Neuronal stem cell (in vitro differentiated cells): ENCODE measurements around the gene IL1RN.

Source experiments
- DNase-seq: peaks from one replicate; pipeline ENCODE4 v3.0.0-alpha.2; 2013; ENCODE audit warnings: low spot score
- H2AFZ ChIP-seq: one replicate; pipeline ENCODE4 v1.6.1; 2013; ENCODE audit warnings: mild to moderate bottlenecking, low read length, inconsistent platforms
- H2AK5ac ChIP-seq: 2 replicates; pipeline ENCODE4 v1.6.1; 2013; ENCODE audit warnings: low read depth, mild to moderate bottlenecking, inconsistent platforms, low read length, moderate library complexity, mixed read lengths
- H2BK120ac ChIP-seq: 2 replicates; pipeline ENCODE4 v1.6.1; 2013; ENCODE audit warnings: low read depth, mild to moderate bottlenecking, inconsistent platforms, low read length, moderate library complexity, mixed read lengths
- H2BK12ac ChIP-seq: one replicate; pipeline ENCODE4 v1.6.1; 2013; ENCODE audit warnings: low read length, inconsistent platforms
- H2BK15ac ChIP-seq: 2 replicates; pipeline ENCODE4 v1.6.1; 2013; ENCODE audit warnings: mild to moderate bottlenecking, low read length, inconsistent platforms, mixed read lengths
- H2BK5ac ChIP-seq: one replicate; pipeline ENCODE4 v1.6.1; 2013; ENCODE audit warnings: inconsistent platforms, mild to moderate bottlenecking, low read length, moderate library complexity
- H3K14ac ChIP-seq: one replicate; pipeline ENCODE4 v1.6.1; 2013; ENCODE audit warnings: low read length, inconsistent platforms
- H3K18ac ChIP-seq: 2 replicates; pipeline ENCODE4 v1.6.1; 2013; ENCODE audit warnings: low read length, inconsistent platforms
- H3K23ac ChIP-seq: 2 replicates; pipeline ENCODE4 v1.6.1; 2013; ENCODE audit warnings: low read depth, mild to moderate bottlenecking, mixed read lengths, low read length, inconsistent platforms; ENCODE audit not compliant: poor library complexity
- H3K27ac ChIP-seq: replicated peaks from 3 replicates; pipeline ENCODE4 v1.5.1; 2013; ENCODE audit warnings: low read length, inconsistent platforms
- H3K27me3 ChIP-seq, 3 experiments: 2 replicates each; pipeline ENCODE4 v1.6.1; 2013; ENCODE audit warnings: low read length in 3 of 3, mild to moderate bottlenecking in 2 of 3, inconsistent platforms in 1 of 3, low read depth in 1 of 3, mixed read lengths in 1 of 3, moderate library complexity in 1 of 3; ENCODE audit not compliant: control insufficient read depth in 3 of 3, insufficient read depth in 3 of 3
- H3K36me3 ChIP-seq, 2 donors: replicated peaks in 1 of 2; 2 replicates each; pipeline ENCODE4 v1.6.1; 2013; ENCODE audit warnings: low read length in 2 of 2; ENCODE audit not compliant: control insufficient read depth in 2 of 2, insufficient read depth in 2 of 2
- H3K4ac ChIP-seq: 2 replicates; pipeline ENCODE4 v1.6.1; 2013; ENCODE audit warnings: inconsistent platforms, mild to moderate bottlenecking, low read length, moderate library complexity
- H3K4me1 ChIP-seq, 2 donors: 1 replicate in 1 of 2; 2 replicates in 1 of 2; pipeline ENCODE4 v1.6.1; 2013; ENCODE audit warnings: low read length in 2 of 2, low read depth in 1 of 2; ENCODE audit not compliant: control insufficient read depth in 2 of 2, insufficient read depth in 1 of 2
- H3K4me2 ChIP-seq: one replicate; pipeline ENCODE4 v1.6.1; 2013; ENCODE audit warnings: mild to moderate bottlenecking, low read length, inconsistent platforms; ENCODE audit not compliant: insufficient read depth, poor library complexity, severe bottlenecking
- H3K4me3 ChIP-seq, 2 donors: 2 replicates each; pipeline ENCODE4 v1.5.1; 2013; ENCODE audit warnings: low read length in 2 of 2, mild to moderate bottlenecking in 2 of 2, inconsistent platforms in 1 of 2, moderate library complexity in 1 of 2
- H3K79me1 ChIP-seq: one replicate; pipeline ENCODE4 v1.6.1; 2013; ENCODE audit warnings: low read depth, mild to moderate bottlenecking, inconsistent platforms, low read length, moderate library complexity
- H3K9ac ChIP-seq: one replicate; pipeline ENCODE4 v1.6.1; 2013; ENCODE audit warnings: mild to moderate bottlenecking, low read depth, low read length, inconsistent platforms; ENCODE audit not compliant: poor library complexity
- H3K9me3 ChIP-seq, 2 donors: replicated peaks in 1 of 2; 2 replicates each; pipeline versions ENCODE3 to v1.6.1; 2013; ENCODE audit warnings: low read length in 2 of 2, mild to moderate bottlenecking in 2 of 2, inconsistent platforms in 1 of 2, low read depth in 1 of 2, mixed read lengths in 1 of 2, moderate library complexity in 1 of 2; ENCODE audit not compliant: control insufficient read depth in 2 of 2, insufficient read depth in 1 of 2
- H4K8ac ChIP-seq: one replicate; pipeline ENCODE4 v1.6.1; 2013; ENCODE audit warnings: low read depth, mild to moderate bottlenecking, inconsistent platforms, low read length, moderate library complexity
- H4K91ac ChIP-seq: one replicate; pipeline ENCODE4 v1.6.1; 2013; ENCODE audit warnings: low read length, low read depth, mild to moderate bottlenecking, inconsistent platforms; ENCODE audit not compliant: poor library complexity
- WGBS, 2 donors: extraction: QIAGEN DNeasy Blood & Tissue Kit; methylation state at CpG; one replicate each; pipeline ENCODE4 v1.1.7; 2013; ENCODE audit warnings: missing lambda C conversion rate in 2 of 2, mixed read lengths in 1 of 2; ENCODE audit not compliant: insufficient read length in 2 of 2, insufficient replicate concordance in 1 of 2; ENCODE audit errors: extremely low coverage in 2 of 2; 5-methylcytosine and 5-hydroxymethylcytosine counted together

The IL1RN gene

DNA sequence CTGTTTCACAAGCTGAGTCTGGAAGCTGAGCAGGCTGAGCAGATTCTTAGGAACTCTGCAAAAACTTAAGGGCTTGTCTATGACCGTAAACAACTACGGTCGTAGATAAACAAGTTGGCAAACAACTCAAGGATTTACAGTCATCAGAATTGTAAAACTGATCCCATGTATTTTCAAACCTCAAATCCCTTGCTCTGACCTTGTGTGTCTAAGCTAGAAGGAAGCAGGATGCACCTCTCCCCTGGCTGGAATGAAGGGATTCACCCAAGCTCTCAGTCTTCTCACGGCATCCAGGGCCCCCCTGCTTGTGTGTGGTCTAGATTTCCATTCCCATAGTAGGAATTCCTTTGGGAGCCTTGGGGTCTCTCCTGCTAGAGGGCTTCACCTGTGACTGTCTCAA is 12.4 kb upstream of the IL1RN start:
- Histone ChIP-seq H3K4ac (no peak overlapping the region), H3K4me2 (no peak overlapping the region), H3K23ac (no peak overlapping the region), H3K79me1 (no peaks in the 10 kb centered on the region), H3K9ac (no peak overlapping the region), H3K4me1 (no peaks in the 10 kb centered on the region), H2BK12ac (no peak overlapping the region), H3K14ac (no peak overlapping the region), H3K4me3 (no peak overlapping the region), H2AFZ (no peak overlapping the region), H3K27me3 (peaks cover 0 to 14% (median 0%) of the 10 kb centered on the region in 3 experiments), H2BK15ac (no peak overlapping the region), H3K18ac (no peak overlapping the region), H2BK5ac (no peak overlapping the region), H4K8ac (no peak overlapping the region), H4K91ac (no peak overlapping the region), H2AK5ac (no peak overlapping the region), H3K9me3 (no peaks in the 10 kb centered on the region), H3K27ac (no peak overlapping the region), H2BK120ac (no peak overlapping the region), H3K36me3 (no peaks in the 10 kb centered on the region)
- WGBS, 2 donors, result no CpG with 5 or more reads among the region's 4 CpGs
- no peak for DNase-seq

DNA sequence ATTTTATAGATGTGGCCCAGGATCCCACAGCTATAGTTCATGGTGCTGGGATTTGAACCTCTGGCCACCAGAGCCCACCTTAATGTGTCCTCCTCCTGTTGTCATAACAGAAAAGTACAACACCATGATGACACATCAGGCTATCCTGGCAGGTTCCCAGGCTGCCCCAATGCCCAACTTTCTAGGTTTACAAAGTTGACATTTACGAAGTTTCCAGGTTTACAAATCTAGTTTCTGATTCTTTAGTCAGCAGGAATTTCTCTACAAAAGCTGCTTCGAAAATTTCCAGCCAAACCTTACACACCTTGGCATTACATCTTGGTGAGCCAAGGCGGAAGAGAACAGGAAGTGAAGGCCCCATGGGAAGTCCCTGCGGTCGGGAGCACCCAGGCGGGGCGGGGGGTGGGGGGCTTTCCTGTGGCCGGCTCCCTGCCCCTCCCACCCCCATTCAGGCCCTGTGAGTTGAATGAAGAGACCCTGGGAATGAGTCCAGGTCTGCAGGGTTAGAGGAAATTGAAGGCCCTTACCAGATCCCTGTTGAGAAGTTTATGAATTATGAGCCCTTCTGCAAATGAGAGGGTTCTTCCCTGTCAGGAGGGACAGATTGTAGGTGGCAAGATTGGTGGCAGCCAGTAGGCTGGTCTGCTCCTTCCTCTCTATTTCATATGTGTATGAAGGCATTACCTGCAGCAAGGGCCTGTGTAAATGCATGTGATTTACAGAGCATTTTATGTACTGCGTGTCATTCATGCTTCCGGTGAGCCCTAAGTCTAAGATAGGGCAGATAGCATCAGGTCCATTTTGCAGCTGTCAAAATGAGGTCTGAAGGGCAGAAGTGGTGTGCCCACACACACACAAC is 11.1 kb upstream of the IL1RN start:
- Histone ChIP-seq H3K27ac (no peak overlapping the region), H4K91ac (no peak overlapping the region), H3K4ac (no peak overlapping the region), H3K18ac (no peak overlapping the region), H3K23ac (peak overlapping the region; percentile 31), H2BK12ac (no peak overlapping the region), H2AK5ac (no peak overlapping the region), H4K8ac (no peak overlapping the region), H3K36me3 (no peaks in the 10 kb centered on the region), H2BK120ac (no peak overlapping the region), H3K14ac (no peak overlapping the region), H3K4me3 (no peak overlapping the region), H3K27me3 (peaks cover 0 to 21% (median 0%) of the 10 kb centered on the region in 3 experiments), H3K4me1 (no peaks in the 10 kb centered on the region), H2BK15ac (no peak overlapping the region), H3K9ac (no peak overlapping the region), H2BK5ac (no peak overlapping the region), H3K4me2 (no peak overlapping the region), H3K9me3 (no peaks in the 10 kb centered on the region), H3K79me1 (no peaks in the 10 kb centered on the region), H2AFZ (no peak overlapping the region)
- no peak for DNase-seq
- no CpG with 5 or more reads among the region's 10 CpGs for WGBS, 2 donors

DNA sequence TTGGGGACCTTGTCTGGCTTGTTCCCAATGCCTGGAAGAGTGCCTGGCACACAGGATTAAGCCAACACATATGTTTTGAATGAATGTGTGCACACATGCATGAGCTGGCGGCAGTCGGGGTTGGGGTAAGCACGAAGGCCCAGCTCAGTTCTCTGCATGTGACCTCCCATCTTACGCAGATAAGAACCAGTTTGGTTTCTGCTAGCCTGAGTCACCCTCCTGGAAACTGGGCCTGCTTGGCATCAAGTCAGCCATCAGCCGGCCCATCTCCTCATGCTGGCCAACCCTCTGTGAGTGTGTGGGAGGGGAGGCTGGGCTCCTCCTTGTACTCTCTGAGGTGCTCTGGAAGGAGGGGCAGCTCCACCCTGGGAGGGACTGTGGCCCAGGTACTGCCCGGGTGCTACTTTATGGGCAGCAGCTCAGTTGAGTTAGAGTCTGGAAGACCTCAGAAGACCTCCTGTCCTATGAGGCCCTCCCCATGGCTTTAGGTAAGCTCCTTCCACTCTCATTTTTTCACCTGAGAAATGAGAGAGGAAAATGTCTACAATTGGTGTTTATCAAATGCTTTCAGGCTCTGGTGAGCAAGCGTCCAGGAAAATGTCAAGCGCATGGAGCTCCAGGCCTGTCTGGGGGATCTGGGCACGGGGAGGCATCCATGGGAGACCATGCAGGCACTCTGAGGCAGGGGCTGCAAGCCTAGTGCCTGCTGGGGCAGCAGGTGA is 9.7 kb upstream of the IL1RN start:
- Histone ChIP-seq H2AFZ (no peak overlapping the region), H3K9ac (no peak overlapping the region), H3K4me1 (no peaks in the 10 kb centered on the region), H2BK120ac (no peak overlapping the region), H2BK15ac (no peak overlapping the region), H4K91ac (no peak overlapping the region), H2BK5ac (no peak overlapping the region), H3K18ac (peak overlapping the region; percentile 60), H4K8ac (no peak overlapping the region), H3K27ac (no peak overlapping the region), H3K36me3 (no peaks in the 10 kb centered on the region), H2BK12ac (no peak overlapping the region), H3K4me2 (no peak overlapping the region), H3K4me3 (no peak overlapping the region), H3K23ac (no peak overlapping the region), H3K14ac (no peak overlapping the region), H2AK5ac (no peak overlapping the region), H3K4ac (no peak overlapping the region), H3K79me1 (no peaks in the 10 kb centered on the region), H3K27me3 (peaks cover 0 to 32% (median 0%) of the 10 kb centered on the region in 3 experiments), H3K9me3 (no peaks in the 10 kb centered on the region)
- no CpG with 5 or more reads among the region's 9 CpGs for WGBS, 2 donors
- no peak for DNase-seq

DNA sequence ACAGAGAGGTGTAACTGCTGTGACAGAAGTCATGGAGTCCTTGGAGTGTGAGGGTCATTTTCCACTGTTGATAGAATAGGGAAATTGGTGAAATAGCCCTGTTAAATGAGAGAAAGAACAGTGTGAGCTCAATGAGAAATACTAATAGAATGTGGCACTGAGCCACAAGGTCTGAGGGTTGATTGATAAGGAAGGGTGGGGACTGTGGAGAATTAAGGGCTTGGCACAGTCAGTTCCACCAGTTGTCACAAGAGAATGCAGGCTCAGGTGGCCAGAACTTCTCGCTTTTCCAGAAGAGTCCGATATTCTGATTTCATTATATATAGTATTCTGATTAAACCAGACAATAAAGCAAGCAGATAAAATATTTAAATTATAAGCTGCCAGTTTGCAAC is 9.1 kb upstream of the IL1RN start:
- Histone ChIP-seq H3K4ac (no peak overlapping the region), H3K79me1 (no peaks in the 10 kb centered on the region), H2AFZ (no peak overlapping the region), H3K14ac (no peak overlapping the region), H3K4me2 (no peak overlapping the region), H3K18ac (peak overlapping the region; percentile 60), H3K9ac (no peak overlapping the region), H3K4me3 (no peak overlapping the region), H4K8ac (no peak overlapping the region), H3K4me1 (no peaks in the 10 kb centered on the region), H2BK5ac (no peak overlapping the region), H3K27ac (no peak overlapping the region), H2BK120ac (no peak overlapping the region), H3K27me3 (peaks cover 0 to 32% (median 0%) of the 10 kb centered on the region in 3 experiments), H2AK5ac (no peak overlapping the region), H3K23ac (no peak overlapping the region), H2BK12ac (no peak overlapping the region), H3K9me3 (no peaks in the 10 kb centered on the region), H2BK15ac (no peak overlapping the region), H3K36me3 (no peaks in the 10 kb centered on the region), H4K91ac (no peak overlapping the region)
- no CpG with 5 or more reads among the region's 2 CpGs for WGBS, 2 donors
- no peak for DNase-seq
